NCI-H526 (cell line): ENCODE data around the gene ANO2.
A peak's percentile ranks its signal among the peaks of the same experiment; 100 is the strongest.
"Not testable (repeated sequence)": the region's sequence is repeated elsewhere in the genome, so short reads cannot be mapped to it uniquely, and the experiment has no call there.

Experiments used
- DNase-seq, 2 experiments: peaks; one replicate each; lab custom pipeline; 2025; lab: John Stamatoyannopoulos, UW

Gene ANO2

GRCh38 chr12:5669624-5670023 is 275.4 kb downstream of the ANO2 start:
- not testable (repeated sequence) for DNase-seq

DNA sequence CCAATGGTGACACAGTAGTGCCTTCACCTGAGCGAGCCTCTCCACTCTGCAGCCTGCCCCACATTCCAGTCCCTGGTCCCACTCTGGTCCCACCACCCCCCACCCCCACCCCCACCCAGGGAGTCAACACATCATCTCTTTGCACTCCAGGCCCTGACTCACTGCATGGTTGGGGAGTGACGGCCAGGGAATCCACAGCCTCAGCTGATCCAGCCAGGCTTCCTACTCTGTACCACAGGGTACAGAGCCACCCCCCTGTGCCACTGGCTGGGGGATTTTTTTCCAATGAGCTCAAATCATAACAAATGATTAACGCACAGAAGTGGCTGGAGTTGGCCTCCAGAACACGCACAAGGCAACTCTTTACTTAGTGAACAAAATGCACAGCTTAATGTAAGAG is 279.4 kb downstream of the ANO2 start:
- DNase-seq, result no peak

DNA sequence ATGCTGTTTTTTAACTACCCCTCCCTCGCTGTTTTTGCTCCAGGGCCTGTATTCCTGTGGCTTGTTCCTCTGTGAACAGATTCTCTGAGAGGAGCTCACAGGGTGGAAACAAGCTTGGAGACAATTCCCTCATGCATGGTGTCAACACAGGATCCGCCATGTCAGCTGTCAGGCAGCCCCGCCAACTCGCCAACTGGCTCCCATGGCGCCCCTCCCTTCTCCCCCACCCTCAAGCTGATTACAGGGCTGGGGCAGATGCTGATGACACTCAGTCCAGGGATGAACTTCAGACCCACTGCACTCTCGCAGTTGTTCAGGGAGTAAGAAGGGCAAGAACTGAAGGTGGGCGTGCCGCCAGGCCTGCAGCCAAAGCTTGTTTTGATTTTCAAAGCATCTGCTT is 283.2 kb downstream of the ANO2 start:
- DNase-seq, result no peak

- no peak for DNase-seq
These were observed 284.8 kb downstream of the ANO2 start for GRCh38 chr12:5660238-5660637.

GRCh38 chr12:5658339-5658941 is 286.6 kb downstream of the ANO2 start:
- DNase-seq, result not testable (repeated sequence)

DNA sequence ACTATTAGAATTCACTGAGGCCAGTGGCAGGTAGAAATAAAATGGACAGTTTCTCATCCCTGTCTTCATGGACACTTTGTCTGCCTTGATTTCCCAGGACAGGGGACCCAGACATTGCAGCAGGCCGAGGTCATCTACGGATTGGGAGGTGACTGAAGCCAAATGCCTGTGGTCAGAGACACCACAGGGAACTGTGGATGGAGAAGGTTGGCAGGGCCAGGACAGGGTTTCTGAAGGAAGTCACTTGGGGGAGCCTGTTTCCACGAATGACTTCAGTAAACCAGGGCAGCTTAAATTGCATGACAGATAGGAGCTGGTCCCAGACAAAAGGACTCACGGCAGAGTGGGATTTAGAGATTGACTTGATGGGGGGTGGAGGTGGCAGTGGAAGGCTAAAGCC is 288.2 kb downstream of the ANO2 start:
- DNase-seq, result no peak

DNA sequence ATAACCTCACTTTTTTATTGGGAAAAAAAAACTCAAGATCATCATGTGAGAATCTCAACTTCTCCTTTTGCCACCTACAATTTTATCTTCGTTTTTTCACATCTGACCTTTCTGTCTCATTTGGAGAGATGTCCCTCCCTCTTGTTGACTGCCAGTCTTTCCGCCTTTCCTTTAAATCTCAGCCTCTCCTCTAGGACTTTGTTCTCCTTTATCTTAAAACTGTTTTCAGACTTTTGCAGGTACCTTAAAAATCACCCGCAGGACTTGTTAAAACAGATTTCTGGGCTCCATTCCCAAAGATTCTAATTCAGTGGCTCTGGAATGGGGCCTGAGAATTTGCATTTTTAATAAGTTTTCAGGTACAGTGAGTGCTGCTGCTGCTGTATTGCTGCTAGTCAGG is 289.9 kb downstream of the ANO2 start:
- DNase-seq, result no peak

DNA sequence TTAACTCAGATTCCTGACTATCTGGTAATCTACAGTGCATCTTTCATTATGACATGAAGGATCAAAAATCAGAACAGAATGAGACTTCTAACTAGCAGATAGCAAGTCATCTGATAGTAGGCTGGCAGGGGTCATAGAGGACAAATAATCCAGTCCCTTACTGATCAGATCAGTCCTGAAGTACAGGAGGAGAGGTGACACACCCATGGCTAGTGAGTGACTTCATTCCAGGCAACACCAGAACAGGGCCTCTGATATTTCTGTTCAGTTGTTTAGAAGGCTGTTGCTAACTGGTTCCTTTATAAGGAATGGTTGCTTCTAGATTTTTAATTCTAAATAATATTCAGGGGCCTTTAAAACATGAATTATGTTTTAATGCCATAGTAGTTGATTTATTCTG is 291.0 kb downstream of the ANO2 start:
- DNase-seq, result no peak

DNA sequence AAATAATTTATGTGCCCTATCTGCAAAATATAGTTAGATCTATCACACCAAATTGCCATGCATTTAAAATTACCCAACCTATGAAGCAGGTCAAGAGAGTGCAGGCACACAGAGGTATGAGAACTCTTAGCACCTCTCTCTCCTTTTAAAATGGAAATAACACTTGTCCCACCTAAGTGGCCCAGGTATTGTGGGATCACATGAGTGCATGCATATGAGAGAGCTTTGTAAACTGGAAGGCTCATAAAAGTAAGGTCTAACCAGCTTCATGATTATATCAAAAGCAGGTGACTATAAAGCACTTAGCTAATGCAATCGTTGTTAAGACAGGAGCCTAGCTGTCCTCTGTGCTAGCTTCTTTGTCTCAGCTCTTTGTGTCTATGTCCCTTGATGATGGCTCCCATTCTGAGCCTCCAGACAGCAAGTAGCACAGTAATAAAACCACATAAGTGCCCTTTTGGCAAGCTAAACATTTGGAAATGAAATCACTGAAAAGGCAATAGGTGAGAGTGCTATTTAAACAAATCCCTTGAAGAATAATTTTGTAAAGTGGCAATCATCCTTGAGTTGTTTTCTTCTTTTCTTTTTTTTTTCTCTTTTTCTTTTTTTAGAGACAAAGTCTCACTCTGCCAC is 294.1 kb downstream of the ANO2 start:
- DNase-seq, result no peak

GRCh38 chr12:5650281-5650680 is 294.8 kb downstream of the ANO2 start:
- DNase-seq, result no peak

DNA sequence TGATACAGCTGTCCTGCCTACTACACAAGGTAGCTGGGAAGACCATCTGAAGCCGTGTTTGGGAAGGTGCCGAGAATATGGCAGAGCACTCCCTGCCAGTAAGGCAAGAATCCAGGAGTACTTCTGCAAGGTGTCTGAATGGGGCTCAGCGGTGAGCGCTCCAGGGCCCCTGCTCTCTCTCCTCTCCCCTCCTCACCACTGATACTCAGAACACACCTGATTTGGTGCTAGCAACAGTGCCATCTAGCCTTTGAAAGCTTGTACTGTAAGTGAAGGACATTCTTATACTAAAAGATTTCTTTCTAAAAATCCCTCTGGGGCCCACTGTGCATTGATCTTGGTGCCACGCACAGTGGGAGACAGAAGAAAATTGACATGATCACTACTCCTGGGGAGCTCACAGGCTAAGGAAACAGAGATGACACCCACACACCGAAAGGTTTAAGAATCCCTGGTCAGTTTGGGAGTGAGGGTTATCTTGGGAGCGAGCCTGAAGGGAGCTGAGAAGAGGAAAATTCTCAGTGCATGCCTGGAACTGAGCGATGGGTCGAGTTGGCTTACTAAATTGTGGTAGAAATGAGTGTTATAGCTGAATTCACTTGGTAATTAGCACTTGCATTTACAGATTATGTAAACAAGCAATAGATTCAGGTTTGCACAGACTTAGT is 296.2 kb downstream of the ANO2 start:
- DNase-seq, result peak; percentile 21 to 76

GRCh38 chr12:5643266-5643665 is 301.8 kb downstream of the ANO2 start:
- no peak for DNase-seq

- no peak for DNase-seq
These were observed 307.4 kb downstream of the ANO2 start for GRCh38 chr12:5637698-5638097.

GRCh38 chr12:5636907-5637306 is 308.2 kb downstream of the ANO2 start:
- DNase-seq, result no peak

GRCh38 chr12:5633106-5633505 is 312.0 kb downstream of the ANO2 start:
- DNase-seq, result no peak

GRCh38 chr12:5632453-5632852 is 312.6 kb downstream of the ANO2 start:
- no peak for DNase-seq

DNA sequence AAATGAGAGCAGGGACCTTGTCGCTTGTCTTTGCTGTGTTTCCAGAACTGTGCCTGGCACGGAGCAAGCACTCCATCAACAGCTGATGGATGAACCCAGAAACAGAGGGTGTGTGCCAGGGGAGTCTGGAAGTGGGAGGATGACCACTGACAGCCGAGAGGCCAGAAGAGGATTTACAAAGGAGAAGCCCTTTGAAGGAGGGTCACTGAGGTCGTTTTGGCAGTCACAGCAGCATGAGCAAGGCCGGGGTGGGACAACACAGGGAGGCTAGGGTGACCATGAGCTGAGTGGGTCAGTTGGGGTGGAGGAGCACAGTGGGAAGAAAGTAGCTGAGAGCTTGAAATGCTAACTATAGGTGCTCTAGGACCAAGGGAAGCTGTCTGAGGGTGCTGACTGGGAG is 313.6 kb downstream of the ANO2 start:
- no peak for DNase-seq

GRCh38 chr12:5630726-5631125 is 314.3 kb downstream of the ANO2 start:
- DNase-seq, result no peak

GRCh38 chr12:5628501-5628900 is 316.6 kb downstream of the ANO2 start:
- DNase-seq, result no peak

GRCh38 chr12:5627053-5627630 is 317.9 kb downstream of the ANO2 start:
- no peak for DNase-seq

GRCh38 chr12:5626151-5626550 is 318.9 kb downstream of the ANO2 start:
- DNase-seq, result no peak

- DNase-seq, result no peak
These were observed 320.4 kb downstream of the ANO2 start for GRCh38 chr12:5624486-5625272.
